Mesodermal cell (in vitro differentiated cells): Measurements from ENCODE around the gene PDE8B.

Source experiments
- H3K27ac ChIP-seq: 2 replicates; pipeline ENCODE4 v1.7.0; 2013; ENCODE audit warnings: mild to moderate bottlenecking, low read depth, low read length, moderate library complexity; ENCODE audit not compliant: severe bottlenecking
- H3K36me3 ChIP-seq: 2 replicates; pipeline ENCODE4 v1.7.1; 2013; ENCODE audit warnings: mild to moderate bottlenecking, low read length, moderate library complexity; ENCODE audit not compliant: control insufficient read depth, insufficient read depth
- H3K4me1 ChIP-seq: one replicate; pipeline ENCODE4 v1.7.1; 2013; ENCODE audit warnings: mild to moderate bottlenecking, low read length; ENCODE audit not compliant: insufficient read depth, control insufficient read depth, poor library complexity, severe bottlenecking
- H3K4me3 ChIP-seq: 2 replicates; pipeline ENCODE4 v1.7.0; 2013; ENCODE audit warnings: low read length, control low read depth, mild to moderate bottlenecking; ENCODE audit not compliant: insufficient read depth, poor library complexity, severe bottlenecking; ENCODE audit errors: extremely low read depth
- H3K9me3 ChIP-seq: 2 replicates; pipeline ENCODE4 v1.7.1; 2013; ENCODE audit warnings: mild to moderate bottlenecking, low read length, moderate library complexity; ENCODE audit not compliant: control insufficient read depth
- WGBS, 2 experiments: methylation state at CpG; one replicate each; pipeline ENCODE4 v1.1.5; 2013; ENCODE audit warnings: missing lambda C conversion rate in 2 of 2; ENCODE audit not compliant: insufficient coverage in 2 of 2; 5-methylcytosine and 5-hydroxymethylcytosine counted together

Gene PDE8B

DNA sequence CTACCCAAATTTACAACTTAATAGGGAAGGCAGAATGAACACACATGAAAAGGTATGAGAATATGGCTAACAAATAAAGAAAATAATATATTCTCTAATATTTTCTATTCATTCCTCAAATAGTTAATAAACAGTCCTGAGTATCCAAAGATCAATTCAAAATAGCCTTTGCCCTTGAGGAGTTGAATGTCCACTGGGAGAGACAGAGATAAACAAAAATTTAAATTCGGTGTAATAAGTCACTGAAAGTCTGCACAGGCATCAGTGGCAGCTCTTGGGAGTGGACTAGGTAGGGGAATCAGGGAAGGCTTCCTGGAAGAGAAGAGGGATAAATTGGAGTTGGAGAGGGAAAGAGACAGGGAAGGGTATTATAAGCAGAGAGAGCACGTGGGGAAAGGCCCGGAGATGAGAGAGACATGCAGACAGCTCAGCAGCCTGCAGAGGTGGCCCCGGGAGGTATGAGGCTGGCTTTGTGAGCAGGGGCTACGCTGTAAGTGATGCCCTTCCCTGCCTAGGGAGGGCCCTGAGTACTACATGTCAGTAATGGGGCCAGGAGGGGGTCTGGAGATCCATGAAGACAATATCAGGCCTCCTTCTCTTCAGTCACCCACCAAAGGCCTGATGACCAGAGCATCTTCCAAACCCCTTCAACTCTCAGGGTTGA, 137.1 kb downstream of the PDE8B start:
- H3K36me3 ChIP-seq, result no peaks in the 10 kb centered on the region
- WGBS, 2 experiments, result 73 to 75% methylated on average over 4 to 5 of the region's 5 CpGs
- no peaks in the 10 kb centered on the region for H3K4me1 ChIP-seq

GRCh38 chr5:77353251-77353650, 142.8 kb downstream of the PDE8B start:
- Histone ChIP-seq H3K36me3 (no peaks in the 10 kb centered on the region), H3K9me3 (no peaks in the 10 kb centered on the region), H3K4me3 (no peak overlapping the region), H3K27ac (no peak overlapping the region), H3K4me1 (no peaks in the 10 kb centered on the region)
- WGBS, 2 experiments, result 93% methylated on average over 3 of the region's 4 CpGs; no CpG with 5 or more reads in 1 of the 2 experiments

More for the DNA sequence above, 137.1 kb downstream of the PDE8B start:
- H3K4me3 ChIP-seq, result no peak overlapping the region
- no peaks in the 10 kb centered on the region for H3K9me3 ChIP-seq
- H3K27ac ChIP-seq, result no peak overlapping the region

- H3K4me3 ChIP-seq, result no peak overlapping the region
- no peaks in the 10 kb centered on the region for H3K36me3 ChIP-seq
- H3K27ac ChIP-seq, result no peak overlapping the region
- WGBS, 2 experiments, result 89 to 92% methylated on average over 2 of the region's 2 CpGs
- peaks cover 5% of the 10 kb centered on the region for H3K4me1 ChIP-seq
- H3K9me3 ChIP-seq, result no peaks in the 10 kb centered on the region
These were observed 144.0 kb downstream of the PDE8B start for GRCh38 chr5:77354454-77354853.

DNA sequence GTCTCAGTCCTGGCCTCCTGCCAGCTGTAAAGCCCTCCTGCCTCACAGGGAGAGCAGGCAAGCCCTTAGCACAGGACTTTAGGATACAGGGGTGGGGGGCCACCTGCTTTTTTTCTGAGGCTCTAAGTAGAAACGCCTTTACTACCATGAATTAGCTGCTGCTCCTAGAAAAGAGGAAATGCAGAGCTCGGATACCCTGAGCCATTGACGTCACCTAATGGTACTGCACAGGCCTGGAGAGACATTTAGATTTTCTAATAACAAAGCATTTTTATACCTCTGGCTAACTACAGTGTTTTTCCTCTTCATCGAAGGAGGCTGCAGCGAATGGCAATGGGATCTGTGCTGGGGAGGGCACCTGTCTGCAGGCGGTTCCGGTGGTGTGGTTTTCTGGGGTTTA, 144.6 kb downstream of the PDE8B start:
- H3K27ac ChIP-seq, result no peak overlapping the region
- H3K4me3 ChIP-seq, result no peak overlapping the region
- WGBS, 2 experiments, result 90 to 95% methylated on average over 3 to 6 of the region's 7 CpGs
- H3K9me3 ChIP-seq, result no peaks in the 10 kb centered on the region
- no peaks in the 10 kb centered on the region for H3K36me3 ChIP-seq
- peaks cover 5% of the 10 kb centered on the region for H3K4me1 ChIP-seq

GRCh38 chr5:77355751-77356150, 145.3 kb downstream of the PDE8B start:
- Histone ChIP-seq H3K4me3 (no peak overlapping the region), H3K27ac (no peak overlapping the region), H3K9me3 (no peaks in the 10 kb centered on the region), H3K4me1 (peaks cover 5% of the 10 kb centered on the region), H3K36me3 (no peaks in the 10 kb centered on the region)

DNA sequence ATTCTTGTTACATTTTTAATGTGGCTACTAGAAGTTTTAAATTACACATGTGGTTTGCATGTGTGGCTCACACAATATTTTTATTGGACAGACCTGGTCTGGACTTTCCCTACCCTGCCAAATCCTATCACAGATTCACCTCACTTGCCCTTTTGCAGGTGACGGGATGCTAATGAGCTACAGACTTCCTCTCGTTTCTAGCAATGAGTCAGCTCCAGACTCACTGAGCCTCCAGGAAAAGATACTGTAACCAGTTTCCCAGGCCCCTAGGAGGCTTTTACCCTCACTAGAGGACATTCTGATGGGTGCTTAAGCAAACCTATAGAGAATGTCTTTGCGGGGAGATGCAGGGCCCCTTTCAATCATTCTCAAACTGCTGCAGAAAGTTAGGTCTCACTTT, 146.3 kb downstream of the PDE8B start:
- Histone ChIP-seq H3K4me1 (peaks cover 5% of the 10 kb centered on the region), H3K9me3 (no peaks in the 10 kb centered on the region), H3K27ac (no peak overlapping the region), H3K4me3 (no peak overlapping the region), H3K36me3 (no peaks in the 10 kb centered on the region)
- WGBS, 2 experiments, result 73 to 83% methylated on average over 2 to 3 of the region's 3 CpGs

GRCh38 chr5:77358255-77359205, 148.1 kb downstream of the PDE8B start:
- 73 to 96% methylated on average over 5 of the region's 10 CpGs for WGBS, 2 experiments
- Histone ChIP-seq H3K9me3 (no peaks in the 10 kb centered on the region), H3K27ac (no peak overlapping the region), H3K36me3 (no peaks in the 10 kb centered on the region), H3K4me1 (peaks cover 5% of the 10 kb centered on the region), H3K4me3 (no peak overlapping the region)

GRCh38 chr5:77359231-77359630, 148.8 kb downstream of the PDE8B start:
- 73 to 89% methylated on average over 2 to 3 of the region's 6 CpGs for WGBS, 2 experiments
- peaks cover 5% of the 10 kb centered on the region for H3K4me1 ChIP-seq
- H3K9me3 ChIP-seq, result no peaks in the 10 kb centered on the region
- no peaks in the 10 kb centered on the region for H3K36me3 ChIP-seq
- no peak overlapping the region for H3K27ac ChIP-seq
- no peak overlapping the region for H3K4me3 ChIP-seq

DNA sequence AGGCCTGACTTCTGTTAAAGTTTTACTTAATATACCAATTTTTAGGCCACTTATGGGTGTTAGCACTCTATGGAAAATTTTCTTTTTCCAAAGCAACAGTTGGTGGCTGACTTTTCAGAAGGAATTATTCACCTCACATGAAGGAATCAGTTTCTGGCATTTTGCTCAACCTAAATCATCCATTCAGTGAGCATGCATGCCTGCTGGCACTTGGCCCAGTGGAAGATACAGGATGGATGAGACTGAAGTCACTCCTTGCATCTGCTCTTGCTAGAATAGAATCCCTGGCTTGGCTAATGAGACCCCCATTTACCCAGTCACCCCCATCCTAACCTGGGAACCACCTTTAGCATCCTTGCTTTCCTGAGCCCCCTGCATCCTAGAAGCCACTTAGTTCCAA, 149.9 kb downstream of the PDE8B start:
- no peaks in the 10 kb centered on the region for H3K9me3 ChIP-seq
- H3K4me1 ChIP-seq, result peaks cover 5% of the 10 kb centered on the region
- no peaks in the 10 kb centered on the region for H3K36me3 ChIP-seq
- H3K4me3 ChIP-seq, result no peak overlapping the region
- no peak overlapping the region for H3K27ac ChIP-seq

DNA sequence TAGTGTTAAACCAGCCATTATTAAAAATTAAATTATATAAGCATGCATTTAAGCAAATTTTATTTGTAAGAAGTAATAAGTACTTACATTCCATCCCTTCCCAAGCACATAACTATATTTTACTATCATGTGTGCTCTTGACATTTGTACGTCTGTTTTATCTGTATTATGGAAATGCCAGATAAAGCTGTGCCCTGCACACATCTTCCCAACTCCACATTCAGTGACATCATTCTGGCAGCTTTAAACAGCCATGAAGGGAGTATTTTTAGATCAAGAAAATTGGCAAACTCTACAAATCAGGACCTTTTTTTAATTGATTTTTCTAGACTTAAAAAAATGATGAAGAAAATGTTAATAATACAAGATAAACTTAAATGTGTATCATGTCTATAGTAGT, 150.5 kb downstream of the PDE8B start:
- Histone ChIP-seq H3K4me1 (peaks cover 5% of the 10 kb centered on the region), H3K4me3 (no peak overlapping the region), H3K9me3 (no peaks in the 10 kb centered on the region), H3K36me3 (no peaks in the 10 kb centered on the region), H3K27ac (no peak overlapping the region)
- no CpG with 5 or more reads among the region's 1 CpG for WGBS, 2 experiments
